ENCODE measurements around the gene MINDY3. TPM values are rescaled to one million over a fixed set of nuclear protein-coding genes. Genes with fewer than 3 reads are reported as not detected.

The MINDY3 gene
- total RNA-seq, 2 donors from 2014 or later = 23.3 to 30.5 TPM

GRCh38 chr10:15863733-15864132 lies 3.4 kb upstream of the MINDY3 start:
- TF ChIP-seq POLR2AphosphoS5 (IDR thresholded peaks at IDR 0.05) (no peak), CTCF (IDR thresholded peaks at IDR 0.05) (no peak), POLR2A (IDR thresholded peaks at IDR 0.05) (no peak)
- H3K4me3 ChIP-seq = no peak overlapping the region
- DNase-seq (ENCODE audit: low spot score) = no peak
- H3K27me3 ChIP-seq (replicated peaks; ENCODE audit: insufficient read depth) = no peaks in the 10 kb centered on the region
- no peaks in the 10 kb centered on the region for H3K36me3 ChIP-seq
- H3K4me1 ChIP-seq (replicated peaks) = no peaks in the 10 kb centered on the region
- H3K27ac ChIP-seq = no peak overlapping the region
- intact Hi-C loops (cut with DNase I) = no loop called here
- no peaks in the 10 kb centered on the region for H3K9me3 ChIP-seq

DNA sequence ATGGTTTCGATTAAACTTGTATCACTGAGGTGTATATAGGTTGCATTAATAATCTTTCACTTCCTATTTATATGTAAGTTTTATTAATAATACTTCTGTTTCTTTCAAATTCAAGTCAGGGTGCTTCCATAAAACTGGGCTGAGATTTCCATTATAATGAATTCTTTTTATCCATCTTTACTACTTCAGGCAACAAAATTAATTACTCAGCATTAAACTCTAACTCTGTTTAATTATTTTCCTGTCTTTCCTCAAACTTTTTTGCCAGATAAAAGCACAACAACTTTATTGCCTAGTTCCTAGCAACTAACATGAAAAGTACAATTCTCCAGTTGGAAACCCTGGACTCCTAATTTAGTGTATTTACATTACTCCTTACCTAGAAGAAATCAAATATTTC lies 3.0 kb upstream of the MINDY3 start:
- no peak for DNase-seq (ENCODE audit: low spot score)
- 92% methylated on average over 1 of the region's 1 CpG for WGBS
- Histone ChIP-seq H3K4me1 (replicated peaks) (no peaks in the 10 kb centered on the region), H3K9me3 (no peaks in the 10 kb centered on the region), H3K27me3 (replicated peaks; ENCODE audit: insufficient read depth) (no peaks in the 10 kb centered on the region), H3K4me3 (no peak overlapping the region), H3K27ac (no peak overlapping the region), H3K36me3 (no peaks in the 10 kb centered on the region)
- intact Hi-C loops (cut with DNase I) = no loop called here
- TF ChIP-seq POLR2A (IDR thresholded peaks at IDR 0.05) = no peak
- no peak for TF ChIP-seq CTCF (IDR thresholded peaks at IDR 0.05)
- TF ChIP-seq POLR2AphosphoS5 (IDR thresholded peaks at IDR 0.05) = no peak

DNA sequence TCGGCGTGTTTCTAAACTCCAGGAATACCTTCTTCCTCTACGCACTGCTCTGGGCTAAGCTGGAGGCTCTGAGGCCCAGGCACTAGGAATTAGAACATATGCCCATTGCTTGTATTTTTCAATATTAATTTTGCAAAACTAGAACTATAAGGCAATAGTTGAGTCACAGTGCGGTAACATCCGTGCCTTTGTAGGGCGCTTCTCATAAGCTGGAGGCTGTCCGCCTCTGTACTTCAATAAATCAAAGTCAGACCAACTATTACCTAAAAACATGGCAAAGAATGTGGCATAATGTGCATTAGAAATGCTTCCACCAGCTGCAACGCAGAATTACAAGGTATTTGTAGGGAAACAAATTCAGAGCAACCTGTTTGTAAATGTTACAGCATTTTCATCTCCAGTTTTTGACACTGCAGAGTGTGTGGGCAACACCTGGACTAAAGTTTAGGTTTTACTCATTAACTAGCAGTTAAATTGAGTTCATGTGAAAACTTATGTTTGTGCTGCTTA lies 440 bp upstream of the MINDY3 start:
- 45% methylated on average over 8 of the region's 8 CpGs for WGBS

GRCh38 chr10:15859509-15859905 lies 800 bp downstream of the MINDY3 start:
- no peak for DNase-seq (ENCODE audit: low spot score)
- no peaks in the 10 kb centered on the region for H3K27me3 ChIP-seq (replicated peaks; ENCODE audit: insufficient read depth)
- no peaks in the 10 kb centered on the region for H3K4me1 ChIP-seq (replicated peaks)
- TF ChIP-seq POLR2A (IDR thresholded peaks at IDR 0.05) (no peak), POLR2AphosphoS5 (IDR thresholded peaks at IDR 0.05) (no peak), CTCF (IDR thresholded peaks at IDR 0.05) (no peak)
- intact Hi-C loops (cut with DNase I) = no loop called here
- H3K36me3 ChIP-seq = no peaks in the 10 kb centered on the region
- H3K4me3 ChIP-seq = peak overlapping the region; percentile 79 to 83
- 8% methylated on average over 10 of the region's 10 CpGs for WGBS
- peak overlapping the region; percentile 74 to 80 for H3K27ac ChIP-seq
- H3K9me3 ChIP-seq = no peaks in the 10 kb centered on the region

More for the DNA sequence above, 440 bp upstream of the MINDY3 start:
- no peaks in the 10 kb centered on the region for H3K9me3 ChIP-seq
- peak overlapping the region; percentile 74 to 80 for H3K27ac ChIP-seq
- H3K27me3 ChIP-seq (replicated peaks; ENCODE audit: insufficient read depth) = no peaks in the 10 kb centered on the region
- no peak for DNase-seq (ENCODE audit: low spot score)
- no peaks in the 10 kb centered on the region for H3K36me3 ChIP-seq
- intact Hi-C loops (cut with DNase I) = no loop called here
- H3K4me1 ChIP-seq (replicated peaks) = no peaks in the 10 kb centered on the region
- TF ChIP-seq CTCF (IDR thresholded peaks at IDR 0.05) = no peak
- peak overlapping the region; percentile 79 to 83 for H3K4me3 ChIP-seq

DNA sequence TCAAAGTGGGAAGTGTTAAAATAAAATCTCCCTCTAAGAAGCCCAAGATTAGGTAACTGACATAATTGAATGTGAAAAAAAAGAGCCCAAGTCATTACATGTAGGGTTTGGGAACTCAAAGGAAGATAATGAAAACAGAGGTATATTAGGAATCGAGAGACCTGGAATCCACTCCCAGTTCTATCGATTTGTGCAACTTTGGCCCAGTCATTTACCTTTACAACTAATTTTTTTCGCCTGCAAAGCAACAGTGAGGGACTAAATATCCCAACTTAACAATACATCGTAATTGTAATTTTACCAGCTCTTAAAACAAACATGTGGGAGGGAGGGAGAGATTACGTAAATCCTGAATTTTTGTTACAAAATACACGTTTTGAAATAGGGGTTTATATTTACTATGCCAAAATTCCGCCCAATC lies 1.4 kb downstream of the MINDY3 start:
- Histone ChIP-seq H3K27me3 (replicated peaks; ENCODE audit: insufficient read depth) (no peaks in the 10 kb centered on the region), H3K36me3 (no peaks in the 10 kb centered on the region), H3K4me1 (replicated peaks) (no peaks in the 10 kb centered on the region), H3K27ac (no peak overlapping the region), H3K9me3 (no peaks in the 10 kb centered on the region), H3K4me3 (peak overlapping the region in 1 of 2 donors; percentile 83)
- no peak for DNase-seq (ENCODE audit: low spot score)
- intact Hi-C loops (cut with DNase I) = no loop called here
- 55% methylated on average over 7 of the region's 7 CpGs for WGBS
- TF ChIP-seq CTCF (IDR thresholded peaks at IDR 0.05) = no peak
- TF ChIP-seq POLR2A (IDR thresholded peaks at IDR 0.05) = no peak
- TF ChIP-seq POLR2AphosphoS5 (IDR thresholded peaks at IDR 0.05) = no peak
